Anterior cingulate cortex (tissue), 58 donors: Measurements from ENCODE around the gene PIP5K1C.

Source experiments
- DNase-seq, 58 donors: peaks; one replicate each; lab custom pipeline; 2025; lab: John Stamatoyannopoulos, UW

The PIP5K1C gene

GRCh38 chr19:3665681-3666544, 34.4 kb downstream of the PIP5K1C start:
- DNase-seq: peak in 42 of 58 donors; percentile 5 to 79 (median 45)

- DNase-seq: no peak
Observed at GRCh38 chr19:3664879-3665642, 35.2 kb downstream of the PIP5K1C start.

DNA sequence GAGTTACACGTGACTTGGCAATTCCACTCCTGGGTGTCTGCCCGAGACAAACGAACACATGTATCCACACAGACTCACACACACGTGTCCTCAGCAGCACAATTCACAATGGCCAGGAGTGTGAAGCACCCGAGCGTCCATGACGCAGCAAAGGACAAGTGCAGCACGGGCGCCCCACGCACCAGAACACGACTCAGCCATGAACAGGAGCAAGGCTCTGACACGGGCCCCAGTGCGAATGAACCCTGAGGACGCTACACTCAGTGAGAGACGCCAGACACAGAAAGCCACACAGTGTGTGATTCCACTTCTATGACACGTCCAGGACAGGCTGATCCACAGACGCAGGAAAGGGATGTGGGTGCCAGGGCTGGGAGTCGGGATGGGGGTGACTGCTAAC, 36.4 kb downstream of the PIP5K1C start:
- peak in 1 of 58 donors; percentile 8 for DNase-seq

DNA sequence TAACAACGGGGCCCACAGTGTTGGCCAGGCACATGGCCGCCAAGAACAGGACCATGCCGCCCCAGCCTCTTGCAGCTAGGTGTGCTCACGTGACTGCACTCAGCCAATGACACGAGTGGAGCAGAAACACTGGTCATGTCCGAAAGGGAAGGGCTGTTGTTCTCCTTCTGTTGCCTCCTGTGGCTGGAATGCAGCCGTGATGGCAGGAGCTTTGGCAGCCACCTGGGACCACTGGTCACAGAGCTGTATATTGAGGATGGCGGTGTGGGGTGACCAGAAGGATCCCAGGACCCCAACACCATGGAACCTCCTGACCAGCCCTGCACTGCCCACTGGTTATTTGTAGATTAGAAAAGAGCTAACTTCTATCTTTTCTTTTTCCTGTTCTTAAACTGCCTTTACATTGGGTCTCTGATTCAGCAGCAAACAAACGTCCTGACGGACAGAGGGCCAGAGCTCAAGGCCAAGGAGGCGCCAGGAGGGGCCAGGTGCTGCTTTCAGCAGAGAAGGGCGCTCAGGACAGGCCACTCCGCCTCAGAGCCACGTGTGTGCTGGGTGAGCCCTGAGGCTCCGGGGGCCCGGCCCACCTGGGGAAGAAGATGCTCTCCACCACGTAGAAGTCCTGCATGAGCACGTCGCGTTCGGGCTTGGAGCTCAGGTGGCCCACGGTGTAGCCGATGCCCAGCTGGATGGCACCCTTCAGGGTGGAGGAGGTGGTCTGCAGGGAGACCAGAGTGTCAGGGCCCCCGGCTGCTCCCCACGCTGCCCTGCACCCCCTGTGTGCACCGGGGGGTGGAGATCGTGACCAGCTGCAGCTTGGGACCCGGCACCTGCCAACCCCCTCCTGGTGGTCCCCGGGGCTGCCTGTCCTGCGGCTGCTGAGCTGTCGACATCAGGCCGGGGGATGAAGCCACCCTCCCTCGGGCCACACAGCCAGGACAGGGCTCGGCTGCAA, 38.7 kb downstream of the PIP5K1C start:
- DNase-seq: no peak

GRCh38 chr19:3660493-3661219, 39.6 kb downstream of the PIP5K1C start:
- DNase-seq: no peak

DNA sequence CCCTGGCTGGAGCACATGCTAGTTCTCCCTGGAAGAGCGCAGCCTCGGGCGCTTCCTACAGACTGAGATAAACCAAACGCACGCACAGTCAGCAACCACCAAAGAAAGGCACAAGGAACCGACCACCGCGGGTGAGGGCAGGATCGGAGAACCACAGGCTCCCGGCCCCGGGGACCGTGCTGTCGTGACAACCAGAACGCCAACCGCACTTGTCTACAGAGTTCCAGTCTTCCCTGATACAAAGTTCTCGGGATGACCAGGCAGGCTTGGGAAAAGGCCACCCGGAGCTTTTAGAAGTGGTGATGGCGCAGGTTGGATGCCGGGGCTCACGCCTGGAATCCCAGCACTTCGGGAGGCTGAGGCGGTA, 40.5 kb downstream of the PIP5K1C start:
- no peak for DNase-seq

DNA sequence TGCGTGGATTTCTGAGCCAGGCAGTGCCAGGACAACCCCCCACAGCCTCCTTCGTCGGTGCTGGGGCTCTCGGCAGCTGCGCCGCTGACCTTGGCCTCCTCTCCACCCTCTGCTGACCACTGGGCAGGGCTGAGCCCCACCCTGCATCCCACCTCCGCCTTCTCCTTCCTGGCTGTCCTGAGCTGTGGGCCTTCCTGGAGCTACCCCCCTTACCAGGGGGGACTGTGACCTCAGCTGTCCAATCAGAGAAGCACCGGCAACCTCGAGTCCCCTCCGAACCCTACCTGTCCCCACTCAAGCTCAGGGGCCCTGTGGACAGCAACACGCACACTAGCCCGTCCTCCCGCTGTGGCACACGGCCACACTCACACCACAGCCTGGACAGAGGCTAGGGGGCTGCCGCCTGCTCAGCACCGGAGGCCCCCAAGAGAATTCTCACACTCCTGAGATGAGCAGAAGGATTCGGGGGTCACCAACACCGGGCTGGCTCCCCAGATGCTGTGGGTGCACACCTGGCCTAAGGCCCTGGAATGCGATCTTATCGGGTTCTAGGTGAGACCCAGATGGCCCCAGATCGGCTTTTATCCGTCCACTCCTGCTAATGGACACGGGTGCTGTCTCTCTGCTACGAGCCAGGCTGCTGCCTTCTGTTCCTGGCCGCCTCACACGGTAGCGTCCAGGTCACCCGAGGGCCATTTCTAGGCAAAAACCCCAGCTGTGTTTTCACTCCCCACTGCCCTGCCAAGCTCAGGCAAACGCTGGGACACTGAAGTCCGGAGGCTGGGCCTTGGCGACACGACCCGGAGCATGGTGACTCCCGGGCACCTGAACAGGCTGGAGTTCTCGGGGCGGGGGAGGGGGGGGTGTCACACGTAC, 41.2 kb downstream of the PIP5K1C start:
- no peak for DNase-seq

DNA sequence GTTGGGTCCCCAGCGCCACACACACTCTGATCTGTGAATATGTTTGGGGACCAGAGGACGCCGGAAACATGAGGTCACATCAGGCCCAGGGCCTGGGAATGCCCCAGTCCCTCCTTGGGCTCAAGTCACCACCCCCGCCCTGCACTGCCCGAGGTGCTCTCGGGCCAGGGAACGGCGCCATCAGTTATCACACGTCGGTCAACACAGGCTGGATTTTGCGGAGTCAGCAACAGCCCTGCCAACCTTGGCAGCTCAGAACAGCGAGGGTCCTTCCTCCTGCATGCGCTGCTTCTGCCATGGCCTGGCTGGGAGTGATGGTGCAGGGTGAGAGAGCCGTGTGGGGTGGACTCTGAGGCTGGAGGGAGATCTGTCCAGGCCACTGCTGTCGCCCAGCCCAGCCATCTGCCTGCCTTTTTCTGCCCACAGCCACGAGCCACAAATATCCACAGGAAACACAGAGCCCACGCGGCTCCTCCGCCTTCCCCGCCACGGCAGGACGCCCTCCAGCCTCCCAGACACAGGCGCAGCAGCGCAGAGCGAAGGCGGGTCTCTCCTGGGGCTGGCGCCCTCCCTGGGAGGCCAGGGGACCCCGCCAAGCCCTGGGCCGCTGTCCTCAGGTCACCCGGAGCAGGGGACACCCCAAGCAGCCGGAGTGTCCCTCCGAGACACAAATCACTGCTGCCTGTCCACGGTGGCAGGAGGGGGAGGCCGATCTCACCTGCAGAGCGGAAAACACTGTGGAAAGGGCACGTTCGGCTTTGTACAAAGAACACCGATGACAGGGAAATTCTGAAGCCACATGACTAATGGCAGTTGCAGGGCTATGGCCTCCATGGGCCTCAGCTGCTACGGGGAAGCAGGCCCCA, 42.0 kb downstream of the PIP5K1C start:
- peak in 3 of 58 donors; percentile 11 to 34 (median 21) for DNase-seq

DNA sequence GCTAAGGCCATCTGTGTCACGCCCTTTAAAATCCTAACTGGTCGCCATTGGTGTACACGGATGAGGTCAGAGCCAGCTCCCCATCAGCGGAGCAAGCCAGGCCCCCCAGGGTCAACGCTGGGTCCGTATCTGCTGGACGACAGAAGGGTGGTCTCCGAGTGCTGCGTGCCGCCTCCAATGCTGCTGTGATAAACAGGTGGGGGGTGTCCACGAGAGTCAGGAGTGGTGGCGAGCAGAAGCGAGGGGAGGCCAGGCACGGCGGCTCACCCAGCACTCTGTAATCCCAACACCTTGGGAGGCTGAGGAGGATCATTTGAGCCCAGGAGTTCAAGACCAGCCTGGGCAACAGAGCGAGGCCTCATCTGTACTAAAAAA, 42.9 kb downstream of the PIP5K1C start:
- no peak for DNase-seq

DNA sequence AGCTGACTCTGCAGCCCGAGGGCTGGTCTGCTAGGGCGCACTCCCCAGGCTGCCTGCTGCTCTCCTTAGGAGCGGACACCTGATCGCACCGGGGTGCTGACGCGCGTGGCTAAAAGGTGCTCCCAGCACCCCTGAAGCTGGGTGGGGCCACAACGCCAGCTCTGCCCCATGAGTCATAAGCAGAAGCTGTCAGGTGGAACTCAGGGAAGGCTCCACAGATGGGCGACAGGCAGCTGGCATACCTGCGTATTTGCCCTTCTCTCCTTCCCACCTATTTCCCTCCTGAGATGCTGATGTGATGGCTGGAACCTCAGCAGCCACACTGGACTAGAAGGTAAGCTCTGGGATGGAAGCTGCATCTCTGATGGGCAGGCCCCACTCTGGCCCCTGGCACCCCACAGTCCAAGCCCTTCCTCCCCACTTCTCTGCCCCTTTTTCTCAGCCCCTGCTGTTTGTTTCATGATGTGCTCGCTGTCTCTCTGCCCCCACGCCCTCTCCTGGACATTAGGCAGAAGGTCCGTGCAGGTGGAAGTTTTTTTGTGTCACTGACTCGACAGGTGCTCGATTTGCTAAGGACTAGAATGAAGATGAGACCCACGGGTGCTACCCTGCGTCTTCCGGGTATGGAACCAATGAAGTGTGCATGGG, 43.4 kb downstream of the PIP5K1C start:
- DNase-seq: no peak

DNA sequence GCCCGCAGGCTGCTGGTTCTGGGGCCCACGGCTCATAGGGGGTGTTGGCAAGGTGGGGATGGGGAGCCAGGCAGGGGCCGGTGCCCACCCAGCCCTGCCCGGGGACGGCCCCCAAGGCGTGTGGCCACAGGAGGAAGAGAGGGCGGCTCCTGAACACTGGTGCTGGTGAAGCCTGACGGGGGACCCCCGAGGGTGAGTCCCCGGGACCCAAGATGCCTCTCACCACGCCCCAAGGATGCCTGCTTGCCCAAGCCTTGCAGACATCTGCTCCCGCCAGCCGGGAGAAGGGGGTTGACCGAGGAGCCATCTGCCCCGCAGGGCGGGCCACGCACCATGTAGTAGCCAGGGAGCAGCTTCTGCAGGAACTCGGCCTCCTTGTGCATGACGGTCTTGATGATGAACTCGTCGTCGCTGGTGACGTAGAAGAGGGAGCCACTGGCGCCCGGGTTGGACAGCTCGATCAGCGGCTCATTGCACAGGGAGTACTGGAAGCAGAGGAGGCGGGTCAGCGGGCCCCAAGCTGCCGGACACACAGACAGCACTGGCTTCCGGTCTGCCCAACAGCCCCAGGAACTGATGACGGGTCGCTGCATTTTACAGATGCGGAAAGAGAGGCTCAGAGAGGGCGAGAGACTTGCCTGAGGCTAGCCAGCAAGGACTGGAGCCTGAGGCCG, 44.1 kb downstream of the PIP5K1C start:
- no peak for DNase-seq

- peak in 52 of 58 donors; percentile 13 to 85 (median 58) for DNase-seq
Observed at GRCh38 chr19:3655402-3656072, 44.7 kb downstream of the PIP5K1C start.

GRCh38 chr19:3653865-3654513, 46.3 kb downstream of the PIP5K1C start:
- no peak for DNase-seq

DNA sequence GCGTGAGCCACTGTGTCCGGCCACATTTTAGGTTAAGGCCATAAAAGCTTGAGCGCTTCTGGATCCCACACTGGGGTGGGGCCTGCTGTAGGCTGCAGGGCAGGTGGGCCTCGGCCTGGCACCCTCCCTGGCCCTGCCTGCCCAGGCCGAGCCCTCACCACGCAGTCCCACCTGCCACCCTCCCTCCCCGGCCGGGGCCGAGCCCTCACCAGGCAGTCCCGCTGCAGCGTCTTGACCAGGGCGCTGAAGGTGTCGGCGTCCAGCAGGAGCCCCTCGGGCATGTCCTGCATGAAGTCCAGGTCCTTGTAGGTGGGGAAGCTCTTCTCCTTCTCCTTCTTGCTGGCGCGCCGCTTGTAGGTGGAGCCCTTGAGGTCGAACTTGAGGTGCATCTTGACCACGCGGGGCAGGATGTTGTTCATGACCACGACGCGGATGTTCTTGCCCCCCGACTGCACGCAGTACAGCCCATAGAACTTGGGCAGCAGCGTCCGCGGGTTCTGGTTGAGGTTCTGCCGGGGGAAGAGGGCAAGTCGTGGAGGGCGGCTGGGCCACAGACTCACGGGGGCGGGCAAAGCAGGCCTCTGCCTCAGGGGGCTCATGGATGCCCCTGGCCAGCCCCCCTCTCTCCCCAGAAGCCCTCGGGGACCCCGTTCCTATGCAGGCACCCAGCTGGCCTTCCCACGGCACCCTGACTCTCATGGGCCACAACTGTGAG, 47.0 kb downstream of the PIP5K1C start:
- no peak for DNase-seq

DNA sequence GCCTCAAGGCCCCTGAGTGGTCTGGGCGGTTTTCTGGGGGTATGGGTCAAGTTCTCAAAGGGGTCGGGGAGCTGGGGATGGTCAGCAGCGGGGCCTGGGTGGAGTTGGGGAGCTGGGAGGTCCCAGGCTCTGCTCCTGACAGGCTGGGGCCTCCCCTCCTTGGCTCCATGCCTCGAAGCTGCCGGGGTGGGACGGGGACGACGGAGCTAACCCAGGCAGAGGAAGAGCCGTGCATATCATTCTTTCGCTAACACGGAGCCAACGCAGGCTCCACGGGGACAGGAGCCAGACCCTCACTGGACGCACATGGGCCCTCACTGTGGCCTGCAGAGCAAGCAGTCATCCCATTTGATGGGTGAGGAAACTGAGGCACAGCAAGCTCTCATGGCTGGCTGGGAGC, 47.8 kb downstream of the PIP5K1C start:
- no peak for DNase-seq
